ENCODE measurements around the gene CARS2.
"Not testable (repeated sequence)": the region's sequence is repeated elsewhere in the genome, so short reads cannot be mapped to it uniquely, and the experiment has no call there.

The CARS2 gene

GRCh38 chr13:110610955-110611595 is 94.8 kb downstream of the CARS2 start:
- DNase-seq (ENCODE audit: extremely low read depth, low read depth): no peak
- no peak for TF ChIP-seq CTCF (IDR thresholded peaks at IDR 0.05; ENCODE audit: low read depth, low read length)

- no peak for DNase-seq (ENCODE audit: extremely low read depth, low read depth)
- no peak for TF ChIP-seq CTCF (IDR thresholded peaks at IDR 0.05; ENCODE audit: low read depth, low read length)
Observed at GRCh38 chr13:110607675-110608224, 98.2 kb downstream of the CARS2 start.

- DNase-seq (ENCODE audit: extremely low read depth, low read depth): not testable (repeated sequence)
Observed at GRCh38 chr13:110606281-110606680, 99.6 kb downstream of the CARS2 start.

GRCh38 chr13:110605132-110605531 is 100.8 kb downstream of the CARS2 start:
- no peak for DNase-seq (ENCODE audit: extremely low read depth, low read depth)
- TF ChIP-seq CTCF (IDR thresholded peaks at IDR 0.05; ENCODE audit: low read depth, low read length): no peak

- DNase-seq (ENCODE audit: extremely low read depth, low read depth): no peak
- no peak for TF ChIP-seq CTCF (IDR thresholded peaks at IDR 0.05; ENCODE audit: low read depth, low read length)
Observed at GRCh38 chr13:110600980-110601379, 104.9 kb downstream of the CARS2 start.

- no peak for DNase-seq (ENCODE audit: extremely low read depth, low read depth)
- no peak for TF ChIP-seq CTCF (IDR thresholded peaks at IDR 0.05; ENCODE audit: low read depth, low read length)
Observed at GRCh38 chr13:110600261-110600819, 105.6 kb downstream of the CARS2 start.

- TF ChIP-seq CTCF (IDR thresholded peaks at IDR 0.05; ENCODE audit: low read depth, low read length): no peak
- no peak for DNase-seq (ENCODE audit: extremely low read depth, low read depth)
Observed at GRCh38 chr13:110597041-110597689, 108.8 kb downstream of the CARS2 start.

All from AG09319 (cell line).